GM18499 (cell line): Measurements from ENCODE around the gene CCNYL1.
A peak's percentile ranks its signal among the peaks of the same experiment; 100 is the strongest.
"Not testable (repeated sequence)": the region's sequence is repeated elsewhere in the genome, so short reads cannot be mapped to it uniquely, and the experiment has no call there.

Experiments
- ATAC-seq: cut with Tn5 transposase; IDR thresholded peaks from one replicate; pipeline ENCODE4 v1.9.1; 2021; ENCODE audit warnings: moderate number of reproducible peaks; ENCODE audit not compliant: insufficient read depth, unreplicated experiment

CCNYL1 gene

GRCh38 chr2:207710814-207711740 lies at the start of gene CCNYL1:
Gene CCNYL1 (plus strand): TSS chr2:207711640. CDS start chr2:207711897, 257 bp downstream.
- peak; percentile 93 for ATAC-seq

DNA sequence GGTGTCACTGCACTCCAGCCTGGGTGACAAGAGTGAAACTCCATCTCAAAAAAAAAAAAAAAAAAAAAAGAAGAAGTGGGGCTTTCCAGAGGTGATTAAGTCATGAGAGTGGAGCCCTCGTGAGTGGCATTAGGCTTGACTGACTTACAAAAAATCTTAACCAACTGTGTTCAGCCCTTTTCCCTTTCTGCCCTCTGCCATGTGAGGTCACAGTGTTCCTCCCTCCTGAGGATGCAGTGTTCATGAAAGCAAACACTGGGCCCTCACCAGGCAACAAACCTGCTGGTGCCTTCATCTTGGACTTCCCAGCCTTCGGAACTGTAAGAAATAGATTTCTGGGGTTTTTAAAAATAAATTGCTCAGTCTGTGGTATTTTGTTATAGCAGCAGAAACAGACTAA lies 49.2 kb upstream of the CCNYL1 start:
- ATAC-seq, result peak; percentile 89

GRCh38 chr2:207663870-207664545 lies 47.4 kb upstream of the CCNYL1 start:
- no peak for ATAC-seq

DNA sequence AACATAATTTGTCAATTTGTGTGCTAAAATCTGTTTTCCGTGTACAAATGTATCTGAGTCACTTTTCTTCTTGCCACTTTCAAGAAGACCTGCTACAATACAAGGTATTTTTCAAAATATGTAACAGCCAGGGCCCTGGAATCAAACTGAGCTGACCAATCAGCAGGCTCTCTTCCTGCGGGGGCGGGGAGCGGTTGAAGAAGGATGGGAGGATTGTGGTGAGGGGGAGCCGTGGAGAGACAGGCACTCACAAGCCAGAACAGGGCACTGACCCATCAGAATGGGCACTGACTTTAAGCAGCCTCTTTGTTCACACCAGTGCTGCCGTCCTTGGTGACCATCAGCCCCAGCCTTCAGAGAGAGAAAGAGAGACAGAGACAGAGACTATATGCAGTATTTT lies 40.6 kb upstream of the CCNYL1 start:
- no peak for ATAC-seq

- no peak for ATAC-seq
These were observed 38.0 kb upstream of the CCNYL1 start for GRCh38 chr2:207673431-207673830.

GRCh38 chr2:207674266-207674774 lies 37.1 kb upstream of the CCNYL1 start:
- no peak for ATAC-seq

- no peak for ATAC-seq
These were observed 36.6 kb upstream of the CCNYL1 start for GRCh38 chr2:207674826-207675225.

GRCh38 chr2:207676827-207677354 lies 34.5 kb upstream of the CCNYL1 start:
- no peak for ATAC-seq

DNA sequence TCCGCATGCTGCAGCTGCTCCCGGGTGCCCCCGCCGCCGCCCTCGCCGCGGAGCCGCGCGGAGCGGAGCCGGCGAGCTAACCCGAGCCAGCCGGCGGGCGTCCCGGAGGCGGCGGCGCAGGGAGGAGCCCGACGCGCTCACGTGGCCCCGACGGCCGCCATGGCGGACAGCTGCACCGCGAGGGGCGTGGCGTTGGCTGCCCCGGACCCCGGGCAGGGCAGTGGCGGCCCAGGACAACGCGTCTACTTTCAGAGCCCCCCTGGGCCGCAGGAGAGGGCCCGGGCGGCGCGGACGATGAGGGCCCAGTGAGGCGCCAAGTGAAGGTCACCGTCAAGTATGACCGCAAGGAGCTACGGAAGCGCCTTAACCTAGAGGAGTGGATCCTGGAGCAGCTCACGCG lies 30.0 kb upstream of the CCNYL1 start:
- ATAC-seq, result no peak

- ATAC-seq, result no peak
These were observed 28.9 kb upstream of the CCNYL1 start for GRCh38 chr2:207682557-207682956.

GRCh38 chr2:207683438-207683837 lies 28.0 kb upstream of the CCNYL1 start:
- no peak for ATAC-seq

- no peak for ATAC-seq
These were observed 27.4 kb upstream of the CCNYL1 start for GRCh38 chr2:207683879-207684627.

DNA sequence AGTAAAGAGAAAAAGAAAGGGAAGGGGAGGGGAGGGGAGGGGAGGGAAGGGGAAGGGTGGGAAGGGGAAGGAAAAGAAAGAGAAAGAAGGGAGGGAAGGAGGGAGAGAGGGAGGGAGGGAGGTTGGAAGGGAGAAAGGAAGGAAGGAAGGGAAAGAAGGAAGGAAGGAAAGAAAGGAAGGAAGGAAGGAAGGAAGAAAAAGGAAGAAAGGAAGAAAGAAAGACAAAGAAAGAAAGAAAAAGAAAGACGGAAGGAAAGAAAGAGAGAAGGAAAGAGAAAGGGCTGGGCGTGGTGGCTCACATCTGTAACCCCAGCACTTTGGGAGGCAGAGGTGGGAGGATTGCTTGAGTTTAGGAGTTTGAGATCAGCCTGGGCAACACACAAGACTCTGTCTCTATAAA lies 24.6 kb upstream of the CCNYL1 start:
- ATAC-seq, result no peak

GRCh38 chr2:207688597-207688996 lies 22.8 kb upstream of the CCNYL1 start:
- no peak for ATAC-seq

DNA sequence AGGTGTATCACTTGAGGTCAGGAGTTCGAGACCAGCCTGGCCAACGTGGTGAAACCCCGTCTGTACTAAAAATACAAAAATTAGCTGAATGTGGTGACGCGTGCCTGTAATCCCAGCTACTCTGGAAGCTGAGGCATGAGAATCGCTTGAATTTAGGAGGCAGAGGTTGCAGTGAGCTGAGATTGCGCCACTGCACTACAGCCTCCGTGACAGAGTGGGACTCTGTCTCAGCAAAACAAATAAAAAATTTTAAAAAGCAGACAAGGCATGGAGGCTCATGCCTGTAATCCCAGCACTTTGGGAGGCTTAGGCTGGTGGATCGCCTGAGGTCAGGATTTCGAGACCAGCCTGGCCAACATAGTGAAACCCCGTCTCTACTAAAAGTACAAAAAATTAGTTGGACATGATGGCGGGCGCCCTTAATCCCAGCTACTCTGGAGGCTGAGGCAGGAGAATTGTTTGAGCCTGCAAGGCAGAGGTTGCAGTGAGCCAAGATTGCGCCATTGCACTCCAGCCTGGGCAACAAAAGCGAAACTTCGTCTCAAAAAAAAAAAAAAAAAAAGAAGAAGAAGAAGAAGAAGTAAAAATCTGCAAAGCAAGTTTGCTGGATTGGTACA lies 20.5 kb upstream of the CCNYL1 start:
- not testable (repeated sequence) for ATAC-seq

DNA sequence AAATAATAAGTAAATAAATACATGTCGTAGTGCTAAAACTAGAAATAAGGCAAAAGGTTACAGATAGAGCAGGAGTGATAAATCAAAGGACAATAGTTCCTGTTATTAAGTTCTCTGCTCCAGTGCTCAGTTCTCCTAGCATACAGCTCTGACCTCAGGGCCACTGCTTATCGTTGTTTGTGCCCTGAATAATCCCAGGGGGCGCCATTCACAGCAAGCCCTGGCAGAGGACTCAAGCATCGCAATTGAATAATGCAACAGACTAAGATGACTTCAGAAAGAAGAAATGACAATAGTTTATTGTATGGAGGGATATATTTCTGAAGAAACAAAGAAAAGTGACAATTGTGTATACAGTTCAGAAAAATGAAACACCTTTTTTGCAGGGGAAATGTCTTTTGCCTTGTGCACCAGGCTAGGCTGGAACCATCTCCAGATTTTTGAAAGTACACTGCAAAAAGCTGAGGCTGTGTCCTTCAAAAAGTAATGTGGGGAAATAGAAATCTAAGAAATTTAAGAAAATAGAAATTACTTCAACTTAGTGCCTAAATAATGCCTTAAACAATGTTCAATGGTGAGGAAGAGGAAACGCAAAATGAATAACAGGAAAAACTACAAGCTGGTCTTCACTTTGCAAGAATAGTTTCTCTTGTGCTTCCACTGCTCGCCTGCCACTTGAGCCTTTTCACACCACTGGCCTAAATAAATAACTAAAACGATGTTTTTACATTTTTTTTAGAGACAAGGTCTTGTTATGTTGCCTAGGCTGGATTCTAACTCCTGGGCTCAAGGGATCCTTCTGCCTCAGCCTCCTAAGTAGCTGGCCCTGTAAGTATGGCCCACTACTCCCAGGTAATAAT lies 19.0 kb upstream of the CCNYL1 start:
- ATAC-seq, result no peak

DNA sequence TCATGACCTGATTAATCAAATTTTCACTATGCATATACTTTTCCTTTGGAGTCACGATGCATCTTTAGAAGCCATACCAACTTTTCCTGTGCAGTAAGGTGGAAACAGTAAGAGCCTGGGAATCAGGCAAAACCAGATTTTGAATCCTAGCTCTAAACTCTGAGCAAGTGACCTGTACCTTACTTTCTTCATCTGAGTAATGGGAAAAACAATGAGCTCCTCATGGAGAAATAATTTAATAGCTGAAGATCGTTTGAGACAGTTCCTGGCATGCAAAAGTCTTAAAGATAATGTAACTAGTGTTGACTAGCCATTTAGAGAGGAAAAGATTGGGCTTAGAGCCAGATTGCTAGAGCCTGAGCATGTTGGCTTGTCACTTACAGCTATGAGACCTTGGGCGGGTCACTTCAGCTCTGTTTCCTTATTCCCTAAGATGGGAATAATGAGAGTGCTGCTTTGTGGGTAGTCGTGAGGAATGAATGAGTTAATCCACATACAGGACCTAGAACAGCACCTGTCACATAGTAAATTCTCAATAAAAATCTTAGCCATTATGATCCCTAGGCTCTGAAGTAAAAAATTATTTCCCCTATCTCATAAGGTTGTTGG lies 17.7 kb upstream of the CCNYL1 start:
- no peak for ATAC-seq

DNA sequence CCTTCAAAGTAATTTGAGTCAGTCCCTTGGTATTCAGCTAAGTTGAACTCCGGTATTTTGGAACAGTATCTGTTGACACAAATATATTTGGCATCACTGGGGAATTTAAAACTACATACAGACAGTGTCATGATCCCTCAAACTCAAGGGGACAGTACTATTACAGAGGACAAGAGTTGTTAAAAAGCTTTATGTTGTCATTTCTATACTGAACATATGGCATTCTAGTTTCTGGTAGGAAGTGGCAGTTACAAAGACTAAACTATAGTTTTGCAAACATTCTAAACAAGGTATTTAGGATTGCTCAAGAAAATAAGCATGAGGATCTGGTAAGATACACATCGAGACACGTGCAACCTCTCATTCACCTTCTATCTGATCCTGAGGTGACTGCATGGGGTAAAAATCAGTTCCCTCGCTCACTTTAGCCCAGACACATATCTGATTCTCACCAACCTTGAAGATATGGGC lies 16.6 kb upstream of the CCNYL1 start:
- no peak for ATAC-seq

DNA sequence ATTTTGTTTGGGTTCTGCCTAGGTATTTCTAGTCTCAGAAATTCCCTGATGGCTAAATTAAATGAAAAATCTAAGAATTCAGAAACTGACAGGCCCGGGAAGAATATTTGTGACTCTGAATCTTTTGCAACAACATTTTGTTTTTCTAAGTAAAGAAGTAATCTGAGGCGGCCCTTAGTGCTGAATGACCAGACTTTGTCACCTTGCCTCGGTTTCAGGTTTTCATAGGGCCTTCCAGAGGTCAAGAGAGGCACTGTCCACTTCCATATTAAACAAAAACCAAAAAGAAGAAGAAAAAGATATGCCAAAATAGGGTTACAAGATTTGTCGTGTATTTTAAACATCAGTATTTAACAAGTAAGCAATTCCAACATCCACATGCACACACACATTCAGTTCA lies 16.1 kb upstream of the CCNYL1 start:
- ATAC-seq, result no peak
